Activated gamma-delta T cell treated with anti-CD3 and anti-CD28 coated beads, Interleukin-2, amount 50 U/mL, for 16 hours (primary cell): ENCODE data around the gene CNTNAP2.

Experiments used
- DNase-seq: peaks from one replicate; pipeline ENCODE4 v3.0.0-alpha.2; 2020; ENCODE audit warnings: low read depth

Gene CNTNAP2

DNA sequence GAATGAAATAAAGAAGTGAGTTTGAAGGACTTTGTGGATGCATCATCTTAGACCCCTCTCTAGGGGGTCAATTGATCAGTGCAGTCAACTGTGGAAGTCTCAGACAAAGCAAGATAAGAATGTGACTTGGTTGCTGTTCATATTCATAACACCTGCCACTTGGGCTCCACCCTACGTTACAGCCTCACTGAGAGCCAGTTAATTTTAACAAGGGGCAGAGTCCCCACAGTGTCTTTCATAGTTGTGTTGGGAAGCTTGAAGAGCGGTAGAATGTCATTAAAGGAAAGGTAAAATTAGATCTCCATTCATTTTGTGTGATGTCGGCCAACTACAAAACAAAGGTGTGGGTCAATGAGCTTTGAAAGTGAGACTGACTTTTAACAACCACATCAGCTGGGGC is 2031.9 kb downstream of the CNTNAP2 start:
- DNase-seq: no peak

DNA sequence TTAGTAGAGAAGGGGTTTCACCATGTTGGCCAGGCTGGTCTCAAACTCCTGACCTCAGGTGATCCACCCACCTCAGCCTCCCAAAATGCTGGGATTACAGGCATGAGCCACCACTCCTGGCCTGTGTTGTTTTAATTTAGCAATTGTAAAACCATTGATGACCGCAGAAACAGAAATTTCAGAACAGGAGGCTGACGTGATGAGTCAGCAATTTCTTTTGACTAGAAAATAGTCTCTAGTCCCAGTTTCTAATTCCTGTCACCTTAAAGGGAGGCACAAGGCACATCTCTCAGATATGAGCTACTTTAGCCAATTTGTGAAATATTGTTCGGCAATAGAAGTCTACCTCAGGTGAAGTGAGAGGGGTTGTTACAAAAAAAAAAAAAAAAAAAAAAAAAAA is 2033.1 kb downstream of the CNTNAP2 start:
- DNase-seq: no peak

DNA sequence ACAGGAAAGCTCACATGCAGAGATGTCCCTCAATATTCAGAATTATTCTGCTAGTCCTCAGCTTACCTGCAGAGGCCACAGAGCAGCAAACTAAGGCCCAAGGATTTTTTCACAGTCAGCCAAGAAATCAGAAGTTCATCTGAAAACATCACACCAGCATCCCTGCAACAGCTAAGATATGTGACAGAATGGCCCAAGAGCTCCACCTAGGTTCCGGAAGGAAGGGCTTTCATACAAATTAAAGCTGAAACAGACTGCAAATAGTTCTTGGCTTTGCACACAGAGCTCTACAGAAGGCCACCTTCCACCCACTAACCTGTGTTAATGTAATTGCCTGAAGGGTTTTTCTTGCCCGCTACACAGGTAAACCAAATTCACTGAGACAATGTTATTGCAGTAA is 2035.2 kb downstream of the CNTNAP2 start:
- DNase-seq: no peak

DNA sequence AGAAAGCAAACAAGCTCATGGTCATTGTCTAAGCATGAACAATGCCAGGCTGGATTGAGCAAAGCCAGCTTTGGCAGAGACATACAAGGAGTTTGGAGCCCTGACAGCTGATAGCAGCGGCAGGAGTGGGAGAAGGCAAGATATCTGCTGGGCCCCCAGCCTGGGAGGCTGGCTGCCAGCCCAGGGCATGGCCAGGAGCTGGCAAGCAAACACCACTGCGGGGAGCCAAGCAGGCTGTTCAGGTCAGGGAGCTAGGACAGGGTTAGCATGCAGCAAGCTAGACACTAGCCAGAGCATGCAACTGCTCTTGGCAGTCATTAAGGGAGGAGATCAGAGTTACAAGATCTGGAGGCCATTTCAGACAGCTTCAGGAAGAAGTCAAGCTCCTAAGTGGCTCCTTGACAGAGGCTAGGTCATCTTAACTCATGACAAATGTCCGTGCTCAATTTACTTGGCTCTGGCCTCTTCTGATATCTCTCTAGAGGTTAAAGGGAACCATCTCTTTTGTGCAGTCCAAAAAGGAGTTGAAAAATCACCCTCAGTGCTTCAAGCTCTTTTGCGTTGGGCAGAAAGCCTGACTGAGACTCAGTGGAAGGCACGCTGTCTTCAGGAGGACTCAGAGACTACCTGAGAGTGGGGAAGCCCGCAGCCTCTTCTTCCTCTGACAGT is 2037.1 kb downstream of the CNTNAP2 start:
- no peak for DNase-seq

DNA sequence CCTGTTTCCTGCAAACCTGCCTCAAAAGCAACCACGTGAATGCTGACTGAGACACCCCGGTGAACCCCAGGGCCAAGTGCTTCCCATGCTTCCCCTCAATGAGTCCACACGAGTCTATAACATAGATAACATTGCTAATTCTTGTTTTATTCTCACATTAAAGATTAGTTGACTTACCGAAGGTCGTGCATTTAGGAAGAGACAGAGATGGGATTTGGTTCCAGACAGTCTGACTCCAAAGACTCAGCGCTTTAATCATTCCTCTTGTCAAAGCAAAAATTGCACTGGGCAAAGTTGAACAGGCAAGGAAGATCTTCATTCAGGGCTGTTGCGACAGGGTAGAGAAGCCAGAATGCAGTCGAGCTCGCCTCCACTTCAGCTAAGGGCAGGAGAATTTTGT is 2038.4 kb downstream of the CNTNAP2 start:
- DNase-seq: no peak

DNA sequence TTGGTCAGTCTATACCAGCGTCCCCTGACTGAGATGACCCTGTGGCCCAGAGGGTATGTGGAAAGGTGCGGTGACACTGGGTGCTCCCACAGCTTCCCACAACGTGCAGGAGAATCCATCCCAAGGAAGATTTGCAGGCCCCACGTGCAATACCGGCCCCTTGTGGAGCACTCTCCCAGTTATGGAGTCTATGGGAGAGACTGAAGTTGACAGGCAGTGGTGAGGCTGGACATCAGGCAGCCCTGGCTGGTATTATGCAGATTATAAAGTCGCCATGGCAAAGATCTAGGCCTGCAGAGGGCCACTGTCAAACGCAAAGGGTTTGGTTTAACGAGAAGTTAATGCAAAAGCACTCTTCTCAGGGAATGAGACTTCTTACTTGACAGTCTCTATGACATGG is 2039.2 kb downstream of the CNTNAP2 start:
- DNase-seq: no peak

DNA sequence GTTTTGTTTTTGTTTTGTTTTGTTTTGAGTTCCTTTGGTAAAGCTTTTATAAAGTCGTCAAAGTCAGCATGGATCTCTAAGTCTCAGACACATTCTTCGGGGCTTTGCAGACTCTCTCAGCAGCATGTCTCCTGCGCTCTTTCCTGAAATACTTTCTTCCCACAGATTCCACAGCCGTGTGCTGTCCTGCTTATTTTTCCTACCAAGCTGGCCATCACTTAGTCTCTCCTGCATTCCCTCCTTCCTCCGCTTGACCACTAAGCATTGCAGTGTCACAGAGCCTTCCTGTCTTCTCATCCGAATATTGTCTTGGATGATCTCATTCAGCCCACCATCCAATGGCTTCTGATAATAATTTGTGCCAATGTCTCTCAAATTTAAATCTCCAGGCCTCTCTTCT is 2039.6 kb downstream of the CNTNAP2 start:
- DNase-seq: no peak

DNA sequence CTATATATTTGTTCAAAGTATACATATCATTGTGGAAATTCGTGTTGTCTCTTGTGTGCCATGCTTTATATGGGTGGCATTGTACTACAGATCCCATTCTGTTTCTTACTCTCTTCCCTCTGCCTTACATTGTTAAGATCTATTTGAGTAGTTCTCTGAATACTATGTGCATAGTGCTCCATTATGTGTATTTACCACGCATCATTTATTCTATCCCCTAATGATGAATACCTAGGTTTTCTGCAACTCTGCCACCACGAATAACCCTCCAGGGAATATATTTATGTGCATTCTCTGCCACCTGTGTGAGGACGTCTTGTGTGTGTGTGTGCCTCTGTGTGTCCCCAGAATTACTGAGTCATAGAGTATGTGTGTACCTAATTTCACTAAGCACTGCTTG is 2042.7 kb downstream of the CNTNAP2 start:
- no peak for DNase-seq

DNA sequence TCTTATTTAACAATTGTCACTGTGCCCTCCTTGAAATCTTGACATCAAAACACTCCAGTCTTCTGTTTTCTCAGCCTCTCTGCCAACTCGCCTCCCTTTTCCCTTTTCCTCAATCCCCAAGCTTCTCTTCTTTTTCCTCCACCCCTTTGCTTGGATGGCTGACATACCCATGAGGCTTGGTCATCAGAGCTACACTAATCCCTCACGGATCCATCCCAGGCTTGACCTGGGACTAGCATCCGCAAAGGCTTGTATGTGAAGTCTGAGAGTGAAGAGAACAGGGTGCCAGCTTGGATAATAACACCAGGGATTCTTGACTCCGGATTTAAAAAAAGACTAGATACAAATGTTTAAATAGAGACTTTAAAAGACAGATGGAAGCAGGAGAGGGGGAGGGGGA is 2045.2 kb downstream of the CNTNAP2 start:
- DNase-seq: no peak

DNA sequence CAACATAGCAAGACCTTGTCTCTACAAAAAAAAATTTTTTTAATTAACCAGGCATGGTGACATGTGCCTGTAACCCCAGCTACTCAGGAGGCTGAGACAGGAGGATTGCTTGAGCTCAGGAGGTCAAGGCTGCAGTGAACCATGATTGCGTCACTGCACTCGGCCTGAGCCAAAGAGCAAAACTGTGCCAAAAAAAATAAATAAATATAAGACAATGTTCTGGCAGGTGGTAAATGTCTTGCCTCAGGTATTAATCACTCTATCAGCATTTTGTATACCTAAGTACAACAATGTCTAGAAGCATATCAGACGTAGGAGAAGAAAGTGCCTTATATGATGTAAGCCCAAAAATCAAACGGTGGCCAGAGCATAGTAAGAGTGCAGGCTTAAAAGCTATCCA is 2046.2 kb downstream of the CNTNAP2 start:
- no peak for DNase-seq

DNA sequence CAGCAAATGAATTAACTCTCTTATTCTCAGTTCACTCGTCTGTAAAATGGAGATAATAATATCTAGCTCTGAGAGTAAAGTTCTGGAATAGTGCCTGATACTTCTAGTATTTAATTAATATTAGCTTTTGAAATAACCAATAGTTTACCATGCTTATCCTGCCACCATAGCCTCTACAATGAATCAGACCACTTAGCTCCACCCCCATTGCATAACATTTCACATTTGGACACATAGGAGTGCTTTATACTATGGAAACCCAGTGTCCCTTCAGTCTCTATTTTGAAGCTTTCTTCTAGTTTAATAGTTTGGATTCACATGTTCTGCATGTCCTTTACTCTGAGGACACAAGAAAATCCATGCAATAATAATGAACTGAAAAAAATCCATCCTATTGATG is 2046.6 kb downstream of the CNTNAP2 start:
- no peak for DNase-seq

DNA sequence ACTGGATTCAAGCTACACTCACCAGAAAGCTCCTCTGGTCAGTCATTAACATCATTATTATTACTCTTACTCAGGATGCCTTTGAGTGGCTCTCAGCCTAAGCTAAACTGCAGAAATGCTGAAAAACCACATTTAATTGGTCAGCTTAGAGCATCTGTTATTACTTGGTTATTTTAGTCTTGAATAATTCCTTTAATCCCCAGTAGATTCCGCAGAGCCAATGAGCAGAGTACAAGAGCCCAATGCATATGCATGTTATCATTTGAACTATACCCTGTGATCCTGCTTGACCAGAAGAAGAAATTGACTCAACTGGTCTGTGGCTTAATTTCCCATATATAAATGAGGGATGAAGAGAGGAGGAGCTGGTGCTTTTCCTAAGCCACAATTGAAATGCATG is 2056.3 kb downstream of the CNTNAP2 start:
- DNase-seq: no peak

DNA sequence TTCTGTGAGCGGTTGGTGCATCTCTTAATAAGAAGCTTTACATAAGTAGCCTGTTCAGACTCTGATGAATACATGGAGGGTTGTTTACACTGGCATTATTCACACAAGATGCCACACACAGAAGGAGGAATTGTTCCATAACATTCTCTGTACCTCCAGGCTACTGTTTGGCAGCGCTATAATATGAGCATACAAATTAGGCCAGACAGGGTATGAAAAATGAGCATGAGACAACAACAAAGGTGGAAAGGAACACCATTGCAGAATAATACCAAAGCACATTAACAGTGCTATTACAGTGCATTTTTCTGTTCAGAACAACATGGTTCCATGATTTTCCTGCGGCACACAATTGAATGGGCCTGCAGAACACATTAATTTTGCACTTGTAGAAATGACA is 2056.8 kb downstream of the CNTNAP2 start:
- DNase-seq: no peak

DNA sequence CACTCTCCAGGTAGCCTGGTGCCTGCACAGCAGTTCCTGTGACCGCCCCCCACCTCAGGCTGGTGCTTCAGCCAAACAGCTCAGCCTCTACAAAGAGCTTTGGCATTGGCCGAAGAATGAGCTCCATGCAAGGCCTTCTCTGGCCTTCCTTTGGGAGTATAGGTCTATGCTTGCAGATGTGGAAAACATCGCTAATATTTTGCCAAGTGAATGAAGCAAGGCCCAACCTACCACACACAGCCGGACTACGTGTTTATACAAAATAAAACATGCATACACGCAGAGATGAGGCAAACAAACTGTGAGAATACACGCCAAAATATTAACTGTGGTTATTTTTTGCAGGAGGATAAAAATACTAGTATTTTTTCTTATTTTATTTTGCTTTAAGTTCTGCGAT is 2057.8 kb downstream of the CNTNAP2 start:
- no peak for DNase-seq

DNA sequence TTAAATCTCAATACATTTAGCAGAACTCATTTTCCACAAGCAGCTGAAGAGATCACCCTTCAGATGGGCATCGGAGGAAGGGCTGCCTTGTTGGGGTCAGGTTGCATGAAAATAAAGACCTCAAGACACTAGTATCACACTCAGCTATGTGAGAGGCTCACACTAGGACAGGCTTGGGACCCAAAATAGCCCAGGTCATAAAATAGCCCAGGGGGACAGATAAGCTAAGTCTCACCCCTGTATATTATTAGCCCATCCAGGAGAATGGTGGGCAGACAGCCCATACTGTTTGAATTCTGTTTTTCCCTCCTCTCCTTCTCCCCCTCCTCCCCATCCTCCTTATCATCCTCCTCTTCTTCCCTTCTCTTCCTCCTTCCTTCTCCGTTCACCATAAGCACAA is 2058.9 kb downstream of the CNTNAP2 start:
- DNase-seq: no peak

DNA sequence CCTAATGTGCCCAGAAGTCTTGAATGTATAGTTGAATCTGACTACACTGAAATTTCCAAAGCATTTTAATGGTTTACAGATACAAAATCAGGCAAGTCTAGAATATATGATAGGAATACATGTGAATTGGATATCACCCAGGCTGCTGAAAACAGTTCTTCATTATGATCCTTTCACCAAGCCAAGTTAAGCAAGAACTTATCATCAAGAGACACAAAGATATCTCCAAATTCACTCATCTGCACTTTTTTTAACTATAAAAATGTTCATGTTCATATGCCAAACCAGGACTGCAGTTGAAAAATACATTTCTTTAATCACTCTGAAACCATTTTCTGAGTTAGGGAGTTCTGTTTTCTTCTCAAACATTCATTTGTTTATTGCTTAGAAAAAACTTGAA is 2061.4 kb downstream of the CNTNAP2 start:
- no peak for DNase-seq

DNA sequence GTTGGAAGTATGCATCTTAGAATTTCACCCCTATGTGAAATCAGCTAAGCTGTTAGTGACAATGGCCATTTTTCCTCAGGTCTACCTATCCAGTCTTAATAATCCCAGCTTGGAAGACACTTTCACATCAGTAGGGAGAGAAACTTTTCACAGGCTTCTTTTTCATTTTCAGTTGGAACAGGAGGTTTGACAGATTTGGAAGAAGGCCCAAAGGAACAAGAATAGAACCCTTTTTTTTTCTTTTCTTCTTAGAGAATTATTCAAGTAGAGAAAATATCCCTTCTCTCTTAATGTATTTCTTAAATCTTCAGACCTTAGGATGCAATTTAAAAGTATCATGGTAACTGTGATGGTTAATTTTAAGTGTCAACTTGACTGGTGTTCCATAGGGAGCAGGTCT is 2063.5 kb downstream of the CNTNAP2 start:
- no peak for DNase-seq

DNA sequence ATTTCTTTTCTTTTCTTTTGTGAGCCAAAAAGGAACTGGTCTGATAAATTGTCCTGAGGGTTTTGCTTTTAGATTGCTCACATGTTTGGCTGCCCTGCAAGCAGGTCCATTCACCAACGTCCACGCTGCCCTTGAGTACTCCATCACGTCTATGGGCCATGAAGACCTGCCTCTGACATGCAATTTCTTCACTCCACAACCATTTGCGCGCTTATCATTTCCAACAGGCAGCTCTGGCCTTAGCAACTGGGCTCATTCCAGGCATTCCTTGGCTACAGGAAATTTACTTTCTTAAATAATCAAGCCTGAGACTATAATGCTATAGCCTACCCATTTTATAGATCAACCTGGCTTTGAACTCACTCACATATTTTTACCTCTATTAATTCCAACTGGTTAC is 2065.7 kb downstream of the CNTNAP2 start:
- DNase-seq: no peak

DNA sequence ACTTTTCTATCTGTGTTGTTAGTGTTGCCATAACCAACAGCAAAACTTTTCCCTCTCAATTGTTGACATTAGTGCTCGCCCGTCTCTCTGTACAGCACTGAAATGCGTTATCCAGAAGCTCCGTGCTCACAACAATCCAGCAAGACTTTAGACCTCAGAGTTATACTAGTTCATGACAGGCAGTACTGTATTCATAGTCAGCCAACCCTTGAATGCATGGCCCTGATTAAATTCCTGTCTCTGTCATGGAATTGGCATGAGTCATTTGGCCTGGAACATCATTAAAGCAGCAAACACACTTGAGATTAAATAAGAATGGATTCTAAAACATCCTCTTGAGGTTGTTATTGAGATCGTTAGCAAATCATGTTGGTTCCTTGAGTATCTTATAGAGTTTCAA is 2068.4 kb downstream of the CNTNAP2 start:
- DNase-seq: no peak

DNA sequence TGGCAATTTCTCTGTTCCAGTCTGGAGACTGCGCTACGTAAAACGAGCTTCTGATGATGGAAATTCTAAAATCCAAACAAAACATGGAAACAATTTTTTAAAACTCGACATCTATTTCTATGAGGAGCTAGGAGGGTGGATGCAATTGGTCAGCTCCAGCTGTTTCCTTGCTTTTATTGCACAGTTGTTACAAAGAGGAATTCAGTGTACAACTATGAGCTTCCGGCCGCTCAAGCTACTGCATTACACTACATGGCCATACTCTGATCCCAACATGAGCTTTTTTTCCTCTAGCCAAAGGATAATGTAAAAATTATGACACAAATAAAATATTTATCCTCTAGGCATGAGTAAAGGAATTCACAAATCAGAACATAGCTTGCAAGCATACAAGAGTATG is 2070.9 kb downstream of the CNTNAP2 start:
- no peak for DNase-seq

DNA sequence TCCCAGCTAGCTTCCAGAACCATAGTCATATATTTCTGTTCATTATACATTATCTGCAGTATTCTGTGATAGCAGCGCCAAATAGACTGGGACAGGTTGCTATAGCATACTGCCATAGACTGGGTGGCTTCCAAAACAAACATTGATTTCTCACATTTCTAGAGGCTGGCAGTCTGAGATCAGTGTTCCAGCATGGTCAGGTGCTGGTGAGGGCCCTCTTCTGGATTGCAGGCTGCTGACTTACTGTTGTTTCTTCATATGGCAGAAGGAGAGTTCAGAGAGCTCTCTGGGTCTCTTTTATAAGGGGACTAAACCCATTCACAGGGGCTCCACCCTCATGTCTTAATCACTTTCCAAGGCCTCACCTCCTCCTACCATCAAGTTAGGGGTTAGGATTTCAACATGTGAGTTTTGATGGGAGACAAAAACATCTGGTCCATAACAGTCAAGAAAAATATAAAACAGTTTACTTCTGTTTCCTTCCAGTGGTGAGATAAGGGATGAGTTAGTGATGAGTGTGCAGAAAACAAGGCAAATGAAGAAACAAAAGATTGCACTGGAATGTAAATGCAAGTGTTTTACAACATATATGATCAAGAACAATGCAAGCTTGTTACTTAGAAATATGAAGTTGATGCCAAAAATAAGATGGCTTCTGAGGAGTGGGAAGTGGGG is 2074.9 kb downstream of the CNTNAP2 start:
- DNase-seq: no peak

DNA sequence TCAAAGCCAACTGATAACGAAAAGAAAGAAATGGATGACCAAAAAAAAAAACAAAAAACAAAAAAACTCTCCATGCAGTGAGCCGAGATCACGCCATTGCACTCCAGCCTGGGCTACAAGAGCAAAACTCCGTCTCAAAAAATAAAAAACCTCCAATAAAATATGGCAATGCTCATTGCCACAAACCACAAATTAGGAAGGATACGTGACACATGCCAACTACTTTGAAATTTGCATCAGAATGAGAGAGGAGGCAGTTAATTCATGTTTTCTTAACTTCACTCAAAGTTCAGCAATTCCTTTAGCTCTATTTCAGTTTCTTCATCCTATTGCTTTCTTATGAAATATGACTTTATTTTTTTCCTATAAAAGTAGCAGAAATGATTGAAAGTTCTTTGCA is 2075.9 kb downstream of the CNTNAP2 start:
- DNase-seq: no peak

DNA sequence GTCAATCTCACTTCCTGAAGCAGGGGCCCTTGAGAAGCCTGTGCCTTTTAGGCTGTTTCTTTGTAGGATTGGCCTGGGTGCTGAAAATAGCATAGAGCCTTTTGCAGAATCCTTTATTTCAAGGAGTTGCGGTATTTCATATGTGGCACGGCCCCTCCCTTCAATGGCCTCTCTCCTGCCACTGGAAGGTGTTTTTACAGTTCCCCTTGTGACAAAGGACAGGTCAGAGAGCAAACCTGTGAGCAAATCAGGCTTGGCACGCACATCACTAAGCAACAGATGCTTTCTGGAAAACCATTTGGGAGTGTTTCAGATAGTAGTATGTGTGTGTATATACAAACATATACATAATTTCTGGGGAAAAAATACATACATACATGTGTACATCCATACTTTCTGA is 2085.4 kb downstream of the CNTNAP2 start:
- DNase-seq: no peak

DNA sequence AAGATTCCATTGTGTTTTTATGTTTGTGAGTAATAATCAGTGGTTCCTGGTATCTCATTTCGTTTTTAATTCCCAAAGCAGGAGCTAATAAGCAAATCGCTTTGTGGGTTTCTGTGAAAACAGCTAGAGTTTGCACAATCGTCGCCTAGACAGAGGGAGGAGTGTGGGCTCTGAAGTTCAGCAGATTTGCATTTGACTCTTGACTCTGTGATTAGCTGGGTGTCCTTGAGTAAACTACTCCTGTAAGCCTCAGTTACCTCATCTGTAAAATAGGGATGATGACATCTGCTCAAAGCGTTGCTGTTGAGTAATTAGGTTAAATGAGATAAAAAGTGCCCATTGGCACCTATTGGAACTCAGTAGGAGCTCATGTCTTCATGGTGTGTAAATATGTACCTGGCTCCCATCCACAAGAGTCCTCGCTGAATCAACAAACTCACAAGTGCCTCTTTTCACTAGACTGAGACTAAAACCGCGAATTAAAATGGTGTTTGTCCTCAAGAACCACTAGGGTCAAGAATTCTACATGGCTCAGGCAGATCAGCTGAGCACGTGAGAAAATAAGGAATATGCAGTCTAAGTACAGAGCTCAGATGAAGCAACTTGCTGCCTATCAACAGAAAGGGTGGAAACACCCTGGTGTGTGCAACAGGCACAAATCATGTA is 2088.2 kb downstream of the CNTNAP2 start:
- DNase-seq: no peak
